ENCODE data around the gene STOML1. TPM values are rescaled to one million over a fixed set of nuclear protein-coding genes. Genes with fewer than 3 reads are reported as not detected.
A peak's percentile ranks its signal among the peaks of the same experiment; 100 is the strongest.
"Not testable (repeated sequence)": the region's sequence is repeated elsewhere in the genome, so short reads cannot be mapped to it uniquely, and the experiment has no call there.

STOML1 gene
- total RNA-seq, 1 experiment from 2014 or later = 19.7 TPM

- Mint-ChIP-seq H3K36me3 (ENCODE audit: insufficient read depth, unreplicated experiment) (peaks cover 18% of the 10 kb centered on the region), H3K4me1 (ENCODE audit: low read depth, unreplicated experiment) (peaks cover 56% of the 10 kb centered on the region), H3K9me3 (ENCODE audit: low read depth, unreplicated experiment) (no peaks in the 10 kb centered on the region), H3K27ac (ENCODE audit: unreplicated experiment) (peak overlapping the region; percentile 43), H3K4me3 (ENCODE audit: low read depth, unreplicated experiment) (peak overlapping the region; percentile 3), H3K27me3 (ENCODE audit: unreplicated experiment) (no peaks in the 10 kb centered on the region)
- CTCF ChIA-PET = interaction anchor here (1.0 kb wide), 1 partner anchor 12 kb away, joined by 3 read pairs; the partner anchor contains the start of gene PML
- no peak for DNase-seq
- intact Hi-C loops (cut with micrococcal nuclease; ENCODE audit: unreplicated experiment) = no loop called here
- no peak for TF ChIP-seq CTCF (IDR thresholded peaks at IDR 0.05; ENCODE audit: unreplicated experiment)
- no TSS peak for BruUV-seq (replicated peaks)
These were observed 10.3 kb downstream of the STOML1 start for GRCh38 chr15:73981761-73982221.

GRCh38 chr15:73979636-73980035, 12.5 kb downstream of the STOML1 start:
- CTCF ChIA-PET = no interaction called here
- Mint-ChIP-seq H3K4me1 (ENCODE audit: low read depth, unreplicated experiment) (peaks cover 40% of the 10 kb centered on the region), H3K4me3 (ENCODE audit: low read depth, unreplicated experiment) (no peak overlapping the region), H3K9me3 (ENCODE audit: low read depth, unreplicated experiment) (no peaks in the 10 kb centered on the region), H3K36me3 (ENCODE audit: insufficient read depth, unreplicated experiment) (peaks cover 8% of the 10 kb centered on the region), H3K27ac (ENCODE audit: unreplicated experiment) (no peak overlapping the region), H3K27me3 (ENCODE audit: unreplicated experiment) (peaks cover 16% of the 10 kb centered on the region)
- BruUV-seq (replicated peaks) = no TSS peak
- no peak for DNase-seq
- no peak for TF ChIP-seq CTCF (IDR thresholded peaks at IDR 0.05; ENCODE audit: unreplicated experiment)
- intact Hi-C loops (cut with micrococcal nuclease; ENCODE audit: unreplicated experiment) = no loop called here

- TF ChIP-seq CTCF (IDR thresholded peaks at IDR 0.05; ENCODE audit: unreplicated experiment) = no peak
- no peak for DNase-seq
- H3K27me3 Mint-ChIP-seq (ENCODE audit: unreplicated experiment) = peaks cover 18% of the 10 kb centered on the region
These were observed 13.2 kb downstream of the STOML1 start for GRCh38 chr15:73978896-73979295.

GRCh38 chr15:73975440-73976125, 16.5 kb downstream of the STOML1 start:
- peaks cover 21% of the 10 kb centered on the region for H3K4me1 Mint-ChIP-seq (ENCODE audit: low read depth, unreplicated experiment)
- H3K36me3 Mint-ChIP-seq (ENCODE audit: insufficient read depth, unreplicated experiment); intact Hi-C loops (cut with micrococcal nuclease; ENCODE audit: unreplicated experiment); H3K9me3 Mint-ChIP-seq (ENCODE audit: low read depth, unreplicated experiment); H3K27ac Mint-ChIP-seq (ENCODE audit: unreplicated experiment); BruUV-seq (replicated peaks); H3K4me3 Mint-ChIP-seq (ENCODE audit: low read depth, unreplicated experiment); DNase-seq: not testable (repeated sequence)
- peaks cover 18% of the 10 kb centered on the region for H3K27me3 Mint-ChIP-seq (ENCODE audit: unreplicated experiment)
- CTCF ChIA-PET = interaction anchor here (0.7 to 5.1 kb wide), 4 partner anchors 12 to 61 kb away, joined by 3 to 90 read pairs (median 8); no protein-coding TSS in a partner anchor

More at GRCh38 chr15:73978896-73979295, 13.2 kb downstream of the STOML1 start:
- CTCF ChIA-PET = interaction anchor here (1.1 kb wide), 1 partner anchor 15 kb away, joined by 3 read pairs; the partner anchor contains the start of gene PML
- H3K36me3 Mint-ChIP-seq (ENCODE audit: insufficient read depth, unreplicated experiment) = peaks cover under 1% of the 10 kb centered on the region
- no TSS peak for BruUV-seq (replicated peaks)
- H3K4me1 Mint-ChIP-seq (ENCODE audit: low read depth, unreplicated experiment) = peaks cover 32% of the 10 kb centered on the region
- no peak overlapping the region for H3K4me3 Mint-ChIP-seq (ENCODE audit: low read depth, unreplicated experiment)
- no peaks in the 10 kb centered on the region for H3K9me3 Mint-ChIP-seq (ENCODE audit: low read depth, unreplicated experiment)
- intact Hi-C loops (cut with micrococcal nuclease; ENCODE audit: unreplicated experiment) = no loop called here
- H3K27ac Mint-ChIP-seq (ENCODE audit: unreplicated experiment) = peak overlapping the region; percentile 55

GRCh38 chr15:73973683-73974200, 18.4 kb downstream of the STOML1 start:
- H3K27ac Mint-ChIP-seq (ENCODE audit: unreplicated experiment); H3K36me3 Mint-ChIP-seq (ENCODE audit: insufficient read depth, unreplicated experiment); BruUV-seq (replicated peaks); H3K9me3 Mint-ChIP-seq (ENCODE audit: low read depth, unreplicated experiment); DNase-seq: not testable (repeated sequence)
- Mint-ChIP-seq H3K4me3 (ENCODE audit: low read depth, unreplicated experiment) (peak overlapping the region; percentile 44), H3K27me3 (ENCODE audit: unreplicated experiment) (peaks cover 18% of the 10 kb centered on the region), H3K4me1 (ENCODE audit: low read depth, unreplicated experiment) (peaks cover 16% of the 10 kb centered on the region)
- CTCF ChIA-PET = interaction anchor here (1.2 to 5.1 kb wide), 8 partner anchors 10 to 349 kb away, joined by 4 to 90 read pairs (median 8); no protein-coding TSS in a partner anchor
- intact Hi-C loops (cut with micrococcal nuclease; ENCODE audit: unreplicated experiment) = loop anchor here (1.0 to 5.0 kb wide), 2 partner anchors 64 to 79 kb away; no protein-coding TSS in a partner anchor

All from Calu3 (cell line).